K562 (cell line): ENCODE results near the gene PRICKLE2. TPM values are rescaled to one million over a fixed set of nuclear protein-coding genes. Genes with fewer than 3 reads are reported as not detected.

Experiments
- ATAC-seq: fragments of 200-7000 bp; cut with Tn5 transposase; 3 replicates; pipeline ENCODE4 v1.9.1; 2020; ENCODE audit warnings: moderate library complexity
- BruUV-seq: library from RNA; stranded (reverse); fragments of 400-500 nt; replicated peaks from 2 replicates; lab custom pipeline; 2021; lab: Mats Ljungman, UMichigan
- CTCF ChIA-PET: fragments of 300-600 bp; formaldehyde crosslinking; extraction: SDS; loops from one replicate; lab custom pipeline; 2021; ENCODE audit warnings: low intra/inter-chr PET ratio; lab: Yijun Ruan, JAX
- POLR2A ChIA-PET: fragments of 300-600, 350-650 bp; sonication (Branson Sonifier 250); formaldehyde crosslinking; extraction: SDS; loops from one replicate; lab custom pipeline; 2021; ENCODE audit warnings: antibody characterized with exemption, inconsistent platforms; lab: Yijun Ruan, JAX
- DNase-seq, 4 experiments: peaks; one replicate each; pipeline versions ENCODE4 v3.0.0 to v3.0.0-alpha.2; 2011 to 2018; ENCODE audit warnings: low spot score in 3 of 4, mixed read lengths in 3 of 4; ENCODE audit errors: extremely low read depth in 1 of 4
- FAIRE-seq: peaks from 2 replicates; lab custom pipeline; 2011; peaks lifted over from hg19 to GRCh38; lab: Jason Lieb, UNC
- H2AFZ ChIP-seq: 2 replicates; pipeline ENCODE4 v1.6.0; 2011; ENCODE audit warnings: low read depth, low read length, control low read depth, inconsistent platforms
- H3K27ac ChIP-seq: fragments of 200-600 bp; 3 replicates; pipeline ENCODE4 v1.8.0; 2011; ENCODE audit warnings: low read depth, mild to moderate bottlenecking, control low read depth, inconsistent platforms, low read length, moderate library complexity, mixed read lengths; ENCODE audit errors: extremely low read depth
- H3K27me3 ChIP-seq, 2 experiments: fragments of 300-600 bp in 1 of 2; 2 replicates in 1 of 2; 3 replicates in 1 of 2; pipeline versions ENCODE4 v1.6.0 to v1.8.0; 2011; ENCODE audit warnings: inconsistent platforms in 2 of 2, low read length in 2 of 2, mild to moderate bottlenecking in 1 of 2, mixed read lengths in 1 of 2, moderate library complexity in 1 of 2; ENCODE audit not compliant: control insufficient read depth in 2 of 2, insufficient read depth in 2 of 2
- H3K36me3 ChIP-seq: fragments of 300-600 bp; 3 replicates; pipeline ENCODE4 v1.8.0; 2011; ENCODE audit warnings: mild to moderate bottlenecking, low read length, inconsistent platforms; ENCODE audit not compliant: control insufficient read depth, insufficient read depth
- H3K4me1 ChIP-seq, 2 experiments: fragments of 200-600 bp in 1 of 2; replicated peaks in 1 of 2; 2 replicates in 1 of 2; 3 replicates in 1 of 2; pipeline versions ENCODE4 v1.5.1 to v1.8.0; 2011; ENCODE audit warnings: inconsistent platforms in 2 of 2, low read length in 2 of 2, mild to moderate bottlenecking in 1 of 2, mixed read lengths in 1 of 2, moderate library complexity in 1 of 2; ENCODE audit not compliant: control insufficient read depth in 2 of 2, insufficient read depth in 2 of 2
- H3K4me2 ChIP-seq: 2 replicates; pipeline ENCODE4 v1.6.1; 2011; ENCODE audit warnings: low read length, control low read depth, inconsistent platforms, mixed read lengths; ENCODE audit not compliant: insufficient read depth
- H3K4me3 ChIP-seq: fragments of 200-600 bp; sonication (generic), shearing (Covaris generic); 2 replicates; pipeline ENCODE4 v1.5.1; 2016; ENCODE audit warnings: control low read depth, inconsistent platforms
- H3K79me2 ChIP-seq: fragments of 200-600 bp; 3 replicates; pipeline ENCODE4 v1.8.0; 2011; ENCODE audit warnings: low read length, inconsistent platforms; ENCODE audit not compliant: control insufficient read depth, insufficient read depth
- H3K9ac ChIP-seq, 2 experiments: 2 replicates each; pipeline versions ENCODE4 v1.6.0 to v1.6.1; 2011; ENCODE audit warnings: low read depth in 2 of 2, low read length in 2 of 2, control low read depth in 1 of 2, inconsistent platforms in 1 of 2, mild to moderate bottlenecking in 1 of 2, mixed read lengths in 1 of 2; ENCODE audit not compliant: insufficient read depth in 1 of 2
- H3K9me1 ChIP-seq: one replicate; pipeline ENCODE4 v1.6.0; 2011; ENCODE audit warnings: inconsistent platforms, mild to moderate bottlenecking, low read length, moderate library complexity; ENCODE audit not compliant: control insufficient read depth, insufficient read depth
- H3K9me3 ChIP-seq: replicated peaks from 2 replicates; pipeline ENCODE4 v1.5.1; 2011; ENCODE audit warnings: low read depth, low read length, inconsistent platforms; ENCODE audit not compliant: control insufficient read depth, insufficient read depth
- H4K20me1 ChIP-seq: replicated peaks from 2 replicates; pipeline ENCODE4 v1.6.1; 2011; ENCODE audit warnings: low read length, inconsistent platforms, mixed read lengths; ENCODE audit not compliant: control insufficient read depth, insufficient read depth
- ATF7 ChIP-seq: fragments of 450-650 bp; IDR thresholded peaks from 2 replicates; pipeline ENCODE4 v1.7.1; 2014; ENCODE audit warnings: mild to moderate bottlenecking, moderate library complexity
- EP300 ChIP-seq: IDR thresholded peaks from 2 replicates; pipeline ENCODE4 v1.6.1; 2012; ENCODE audit warnings: low read length, improper control_type of control experiment
- POU5F1 ChIP-seq: fragments of 150-350 bp; IDR thresholded peaks from 2 replicates; pipeline ENCODE4 v1.6.1; 2014; ENCODE audit warnings: borderline replicate concordance, low read length, low read depth, mild to moderate bottlenecking; ENCODE audit not compliant: partially characterized antibody
- RFX5 ChIP-seq: IDR thresholded peaks from 2 replicates; pipeline ENCODE4 v1.6.1; 2011; ENCODE audit warnings: low read depth, mild to moderate bottlenecking, improper control_type of control experiment, low read length
- ZBTB11 ChIP-seq, 3 experiments: fragments of 200-800 bp in 1 of 3; fragments of 250-450 bp in 1 of 3; fragments of 450-650 bp in 1 of 3; sonication (Bioruptor Pico) in 1 of 3; sonication (Bioruptor generic) in 1 of 3; formaldehyde crosslinking in 1 of 3; IDR thresholded peaks; 2 replicates each; pipeline versions ENCODE4 v1.6.1 to v1.8.0; 2016 to 2022; ENCODE audit warnings: mild to moderate bottlenecking in 2 of 3, missing genetic modification characterization in 2 of 3, missing compliant biosample characterization in 1 of 3, moderate library complexity in 1 of 3
- ZNF175 ChIP-seq: fragments of 200-800 bp; sonication (Bioruptor generic); IDR thresholded peaks from 2 replicates; pipeline ENCODE4 v1.6.1; 2016; ENCODE audit warnings: low read depth, mild to moderate bottlenecking, missing genetic modification characterization, missing compliant biosample characterization
- WGBS: fragments of 100-300 bp; shearing (Covaris generic); methylation state at CpG from one replicate; pipeline ENCODE4 v1.1.6; 2016; ENCODE audit warnings: low coverage, mixed read lengths; ENCODE audit not compliant: insufficient coverage; ENCODE audit errors: missing lambda C conversion rate; 5-methylcytosine and 5-hydroxymethylcytosine counted together
- in situ Hi-C: fragments of 300-500 bp; cut with MboI; formaldehyde crosslinking; loops from 4 replicates; pipeline ENCODE4 v1.15.0; 2018; ENCODE audit warnings: inconsistent platforms, mixed read lengths
- intact Hi-C: fragments of 100-400 bp; cut with micrococcal nuclease; formaldehyde crosslinking; loops from 2 replicates; pipeline ENCODE4 v1.14.2; 2022
- polyA plus RNA-seq, 8 experiments: library from polyadenylated mRNA; depleted of rRNA in 4 of 8; stranded (reverse) in 5 of 8; unstranded in 3 of 8; fragments of >200 nt; fragmentation: Nextera tagmentation in 2 of 8; fragmentation: Illumina TruSeq in 1 of 8; extraction: Ambion mirVana in 2 of 8; extraction: Trizol in 1 of 8; gene quantifications; 2 replicates each; pipeline versions ENCODE4 v1.2.1 to v1.2.3, GENCODE V29; 2011 to 2014; ENCODE audit warnings: inconsistent platforms in 1 of 8, missing spikeins in 1 of 8
- total RNA-seq, 7 experiments: library from RNA; depleted of rRNA in 6 of 7; stranded (reverse); fragments of >200 nt in 6 of 7; fragmentation: Illumina TruSeq in 2 of 7; extraction: Trizol in 2 of 7; gene quantifications; 2 replicates each; pipeline versions ENCODE4 v1.2.1 to v1.2.3, GENCODE V29; 2011 to 2021; ENCODE audit warnings: low replicate concordance in 1 of 7
- TF ChIP-seq, protein P1 (sequence below): IDR thresholded peaks from 2 replicates; pipeline ENCODE4 v1.6.1; 2011; ENCODE audit warnings: borderline replicate concordance, low read depth, mild to moderate bottlenecking, moderate library complexity, low read length; ENCODE audit not compliant: insufficient read depth, poor library complexity, severe bottlenecking

The PRICKLE2 gene
- total and polyA plus RNA-seq, 9 of the 15 experiments (the other 6 are each of a cell fraction or from before 2014, with no cell fraction given) = 0.07 to 0.09 TPM; not detected in 7

GRCh38 chr3:64178419-64178818 lies 46.8 kb downstream of the PRICKLE2 start:
- DNase-seq (no peak), FAIRE-seq (no peak), ATAC-seq (no peak)
- BruUV-seq = no TSS peak
- Histone ChIP-seq H3K27ac (no peak overlapping the region), H3K36me3 (no peaks in the 10 kb centered on the region), H3K79me2 (no peaks in the 10 kb centered on the region)
- TF ChIP-seq ATF7 (no peak), RFX5 (no peak), ZBTB11 (CRISPR knock-in tag; IDR thresholded peaks at IDR 0.05) (peak in 1 of 3 experiments; percentile 68; a peak in 1 of 6 replicates), EP300 (no peak), POU5F1 (no peak), ZNF175 (no peak)
- TF ChIP-seq, protein P1, sequence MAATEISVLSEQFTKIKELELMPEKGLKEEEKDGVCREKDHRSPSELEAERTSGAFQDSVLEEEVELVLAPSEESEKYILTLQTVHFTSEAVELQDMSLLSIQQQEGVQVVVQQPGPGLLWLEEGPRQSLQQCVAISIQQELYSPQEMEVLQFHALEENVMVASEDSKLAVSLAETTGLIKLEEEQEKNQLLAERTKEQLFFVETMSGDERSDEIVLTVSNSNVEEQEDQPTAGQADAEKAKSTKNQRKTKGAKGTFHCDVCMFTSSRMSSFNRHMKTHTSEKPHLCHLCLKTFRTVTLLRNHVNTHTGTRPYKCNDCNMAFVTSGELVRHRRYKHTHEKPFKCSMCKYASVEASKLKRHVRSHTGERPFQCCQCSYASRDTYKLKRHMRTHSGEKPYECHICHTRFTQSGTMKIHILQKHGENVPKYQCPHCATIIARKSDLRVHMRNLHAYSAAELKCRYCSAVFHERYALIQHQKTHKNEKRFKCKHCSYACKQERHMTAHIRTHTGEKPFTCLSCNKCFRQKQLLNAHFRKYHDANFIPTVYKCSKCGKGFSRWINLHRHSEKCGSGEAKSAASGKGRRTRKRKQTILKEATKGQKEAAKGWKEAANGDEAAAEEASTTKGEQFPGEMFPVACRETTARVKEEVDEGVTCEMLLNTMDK = no peak
- TF ChIP-seq, all 486 proteins: peak for 1
- 0% methylated on average over 1 of the region's 2 CpGs for WGBS
- no peak overlapping the region for H3K4me3 ChIP-seq
- intact Hi-C loops (no loop called here), in situ Hi-C loops (no loop called here)
- no peaks in the 10 kb centered on the region for H3K9me1 ChIP-seq
- no peak overlapping the region for H3K4me2 ChIP-seq
- no peak overlapping the region for H2AFZ ChIP-seq
- POLR2A ChIA-PET = no interaction called here
- H4K20me1 ChIP-seq = no peaks in the 10 kb centered on the region
- H3K9me3 ChIP-seq = no peaks in the 10 kb centered on the region
- CTCF ChIA-PET = no interaction called here
- no peaks in the 10 kb centered on the region; a peak in 1 of 5 replicates for H3K27me3 ChIP-seq
- no peaks in the 10 kb centered on the region for H3K4me1 ChIP-seq
- no peak overlapping the region for H3K9ac ChIP-seq
